ENCODE data around the gene TBC1D24.
"Not testable (repeated sequence)": the region's sequence is repeated elsewhere in the genome, so short reads cannot be mapped to it uniquely, and the experiment has no call there.

The TBC1D24 gene

GRCh38 chr16:2518823-2519710, 44.1 kb downstream of the TBC1D24 start:
- DNase-seq: no peak

GRCh38 chr16:2519711-2520080, 44.8 kb downstream of the TBC1D24 start:
- no peak for DNase-seq

- peak; percentile 78 for DNase-seq
Measured at GRCh38 chr16:2520097-2520783, 45.3 kb downstream of the TBC1D24 start, which contains the start of gene AMDHD2. AMDHD2 (plus strand) TSS chr16:2520371; CDS start chr16:2520459, 88 bp downstream.

GRCh38 chr16:2520784-2521531, 46.0 kb downstream of the TBC1D24 start:
- no peak for DNase-seq

- DNase-seq: no peak
Measured at GRCh38 chr16:2523801-2524231, 48.9 kb downstream of the TBC1D24 start.

GRCh38 chr16:2524339-2524938, 49.5 kb downstream of the TBC1D24 start:
- no peak for DNase-seq

GRCh38 chr16:2526135-2526534, 51.2 kb downstream of the TBC1D24 start:
- no peak for DNase-seq

GRCh38 chr16:2527071-2527783, 52.3 kb downstream of the TBC1D24 start:
- DNase-seq: no peak

- DNase-seq: no peak
Measured at GRCh38 chr16:2527784-2528100, 52.8 kb downstream of the TBC1D24 start.

- no peak for DNase-seq
Measured at GRCh38 chr16:2528161-2529060, 53.5 kb downstream of the TBC1D24 start.

GRCh38 chr16:2529061-2529931, 54.4 kb downstream of the TBC1D24 start:
- DNase-seq: no peak

- no peak for DNase-seq
Measured at GRCh38 chr16:2529961-2530628, 55.2 kb downstream of the TBC1D24 start.

GRCh38 chr16:2530629-2531318, 55.8 kb downstream of the TBC1D24 start:
- no peak for DNase-seq

GRCh38 chr16:2531371-2531695, 56.4 kb downstream of the TBC1D24 start, which contains the start of gene CEMP1:
CEMP1 (minus strand) TSS chr16:2531408; CDS start chr16:2531073, 335 bp downstream.
- DNase-seq: no peak

- peak; percentile 82 for DNase-seq
Measured at GRCh38 chr16:2531696-2532493, 57.0 kb downstream of the TBC1D24 start.

GRCh38 chr16:2532494-2533141, 57.7 kb downstream of the TBC1D24 start:
- no peak for DNase-seq

GRCh38 chr16:2533142-2533755, 58.3 kb downstream of the TBC1D24 start:
- not testable (repeated sequence) for DNase-seq

All from DMS 273 treated with DMSO at 0.1 percent for 48 hours (cell line).